Cerebellar nuclear complex (tissue), 1 donor: Measurements from ENCODE around the gene SH3BP5L.

Experiments used
- DNase-seq, 2 experiments: peaks; one replicate each; lab custom pipeline; 2025; lab: John Stamatoyannopoulos, UW

SH3BP5L gene

GRCh38 chr1:248828845-248829244, 3.1 kb upstream of the SH3BP5L start:
- no peak for DNase-seq

GRCh38 chr1:248825573-248825908, 174 bp downstream of the SH3BP5L start:
- DNase-seq, result no peak

DNA sequence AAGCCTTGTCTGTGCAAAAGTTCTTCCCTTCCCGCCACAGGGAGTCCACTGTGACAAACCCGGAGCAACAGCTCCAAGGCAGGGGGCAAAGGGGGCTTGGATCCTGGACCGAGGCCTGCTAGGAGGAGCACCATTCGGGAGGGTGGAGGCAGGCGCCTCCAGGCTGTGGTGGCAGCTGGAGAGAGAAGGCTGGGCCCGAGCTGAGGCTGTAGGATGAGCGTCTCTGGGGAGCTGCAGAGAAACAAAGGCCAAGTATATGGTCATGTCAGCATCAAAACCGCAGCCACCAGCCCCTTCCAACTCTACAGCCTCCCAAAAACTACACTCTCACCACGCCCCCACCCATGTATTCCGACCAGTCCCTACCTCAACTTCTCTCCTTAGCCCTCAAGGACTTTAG, 579 bp downstream of the SH3BP5L start:
- no peak for DNase-seq

GRCh38 chr1:248824701-248825100, 1.0 kb downstream of the SH3BP5L start:
- DNase-seq, result no peak

DNA sequence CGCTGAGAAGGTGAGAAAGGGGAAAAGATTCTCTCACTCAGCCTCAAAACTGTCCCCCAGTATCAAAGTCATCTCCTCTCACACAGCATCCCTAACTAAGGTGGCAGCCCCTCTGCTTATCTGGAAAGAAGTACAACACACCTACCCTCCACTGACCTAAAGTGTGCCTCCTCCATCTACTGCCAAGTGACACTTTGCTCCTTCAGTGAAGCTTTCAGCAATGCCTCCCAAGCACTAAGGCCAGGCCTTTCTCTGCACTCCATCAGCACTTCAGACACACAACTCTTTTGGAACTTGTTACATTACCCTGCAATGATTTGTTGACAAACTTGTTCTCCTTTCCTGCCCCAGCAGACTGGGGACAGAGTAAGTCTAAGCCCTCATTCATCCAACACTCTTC, 1.4 kb downstream of the SH3BP5L start:
- no peak for DNase-seq

DNA sequence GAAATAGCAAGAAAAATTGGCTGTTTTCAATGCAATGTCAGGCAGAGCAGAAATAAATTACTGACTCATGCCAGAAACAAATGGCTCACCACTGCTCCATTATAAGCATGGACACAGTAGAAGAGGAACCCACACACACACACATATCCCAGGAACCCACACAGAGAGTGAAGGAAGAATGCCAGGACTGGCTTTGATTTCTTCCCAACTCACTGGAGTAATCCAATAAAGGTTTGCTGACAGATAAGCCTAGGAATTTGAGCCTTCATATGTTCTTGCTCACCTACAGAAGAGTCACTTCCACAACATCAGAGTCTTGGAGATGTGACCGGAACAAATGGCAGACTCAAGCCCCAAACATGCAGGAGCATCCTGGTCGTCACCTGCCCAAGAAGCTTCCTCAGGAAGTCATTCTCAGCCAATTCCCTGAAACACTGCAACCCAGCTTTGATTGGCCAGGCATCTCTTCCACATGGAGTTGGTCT, 2.2 kb downstream of the SH3BP5L start:
- no peak for DNase-seq

- no peak for DNase-seq
Measured at GRCh38 chr1:248822148-248823032, 3.3 kb downstream of the SH3BP5L start.

DNA sequence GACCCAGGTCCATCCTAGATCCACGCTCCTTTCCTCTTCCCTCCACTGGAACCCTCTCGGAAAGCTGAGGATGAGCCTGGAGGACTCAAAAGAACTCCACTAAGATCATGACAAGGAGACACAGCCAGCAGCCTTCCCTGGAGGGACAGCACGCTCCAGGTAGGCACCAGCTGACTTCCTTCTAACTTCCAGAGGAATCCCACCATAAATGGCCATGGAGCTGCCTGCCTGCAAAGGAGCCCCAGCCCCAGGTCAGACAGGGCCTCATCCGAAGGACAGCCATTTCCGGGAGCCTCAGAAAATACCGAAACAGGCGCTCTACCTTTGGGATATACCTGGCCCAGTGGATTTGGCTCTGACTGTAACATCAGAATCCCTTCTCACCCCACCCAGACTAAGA, 4.1 kb downstream of the SH3BP5L start:
- DNase-seq, result no peak

DNA sequence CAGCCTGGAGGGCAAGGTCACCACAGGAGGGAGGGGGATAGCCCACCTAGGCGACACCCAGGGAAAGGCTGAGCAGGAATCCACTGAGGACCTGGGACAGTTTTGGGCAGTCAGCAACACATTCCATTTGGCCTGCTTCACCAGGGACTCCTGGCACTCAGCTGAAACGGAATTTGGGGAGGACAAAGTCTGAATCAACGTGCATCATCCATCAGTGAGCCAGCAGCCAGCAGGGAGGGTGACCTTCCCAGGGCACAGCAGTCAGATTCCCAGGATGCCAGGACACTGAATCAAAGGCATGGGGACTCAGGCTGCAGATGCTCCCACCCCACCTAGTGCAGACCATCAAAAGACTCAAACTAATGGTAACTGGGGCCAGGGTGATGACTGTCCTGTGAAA, 4.6 kb downstream of the SH3BP5L start:
- DNase-seq, result no peak

GRCh38 chr1:248820041-248820585, 5.6 kb downstream of the SH3BP5L start:
- DNase-seq, result no peak

DNA sequence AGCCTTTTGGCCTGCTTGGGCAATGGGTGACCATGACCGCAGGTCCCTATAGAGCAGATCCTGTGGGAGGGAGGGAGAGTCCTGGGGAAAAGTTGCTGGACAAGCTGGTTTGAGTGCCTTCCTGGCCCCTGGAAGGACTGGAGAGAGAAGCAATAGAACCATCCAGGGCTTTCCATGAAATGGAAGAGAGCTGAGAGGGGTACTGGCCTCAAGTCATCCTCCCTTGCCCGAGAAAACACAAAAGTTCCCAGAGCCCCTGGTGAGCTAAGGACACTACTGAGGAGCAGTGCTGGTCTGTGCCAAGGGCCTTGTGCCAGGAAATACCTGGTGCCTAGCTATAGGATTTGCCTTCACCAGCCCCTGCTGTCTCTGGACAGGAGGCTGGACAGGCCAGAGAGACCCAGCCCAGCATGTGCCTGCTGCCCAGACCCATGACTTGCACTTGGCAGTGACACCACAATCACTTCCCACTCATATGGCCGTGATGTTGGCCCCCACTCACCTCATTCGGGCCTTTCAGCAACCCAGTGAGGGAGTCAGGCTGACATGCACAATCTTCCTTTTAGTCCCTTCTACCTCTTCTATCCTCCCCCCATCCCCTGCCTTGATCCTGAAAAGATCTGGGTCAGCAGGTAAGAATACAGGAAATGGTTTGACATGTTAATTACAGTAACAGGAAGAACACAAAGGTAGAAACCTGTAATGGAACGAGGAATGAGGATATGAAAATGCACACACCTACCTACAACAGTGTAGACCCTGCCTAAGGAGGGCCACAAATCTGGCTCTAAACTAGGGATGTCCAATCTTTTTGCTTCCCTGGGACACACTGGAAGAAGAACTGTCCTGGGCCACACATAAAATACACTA, 7.0 kb downstream of the SH3BP5L start:
- DNase-seq, result no peak

DNA sequence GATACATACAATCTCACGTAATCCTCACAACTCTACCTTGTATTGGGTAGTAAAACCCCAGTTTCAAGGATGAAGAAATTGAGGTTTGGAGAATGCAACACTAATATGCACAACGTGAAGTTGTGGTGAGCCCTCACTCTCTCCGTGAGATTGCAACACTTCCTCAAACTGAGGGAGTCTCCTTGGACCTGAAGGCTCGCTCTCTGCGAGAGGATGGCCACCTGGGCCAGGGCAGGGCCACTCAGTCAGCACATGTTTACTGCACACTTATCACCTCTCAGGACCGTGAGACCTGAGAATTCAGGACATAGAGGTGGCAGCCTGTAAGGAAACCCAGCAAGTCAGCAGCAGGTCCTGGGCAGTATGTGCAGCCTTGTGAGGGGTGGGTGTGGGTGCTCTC, 8.7 kb downstream of the SH3BP5L start:
- no peak for DNase-seq

GRCh38 chr1:248816042-248816851, 9.5 kb downstream of the SH3BP5L start:
- DNase-seq, result no peak

GRCh38 chr1:248815407-248816034, 10.2 kb downstream of the SH3BP5L start:
- no peak for DNase-seq

DNA sequence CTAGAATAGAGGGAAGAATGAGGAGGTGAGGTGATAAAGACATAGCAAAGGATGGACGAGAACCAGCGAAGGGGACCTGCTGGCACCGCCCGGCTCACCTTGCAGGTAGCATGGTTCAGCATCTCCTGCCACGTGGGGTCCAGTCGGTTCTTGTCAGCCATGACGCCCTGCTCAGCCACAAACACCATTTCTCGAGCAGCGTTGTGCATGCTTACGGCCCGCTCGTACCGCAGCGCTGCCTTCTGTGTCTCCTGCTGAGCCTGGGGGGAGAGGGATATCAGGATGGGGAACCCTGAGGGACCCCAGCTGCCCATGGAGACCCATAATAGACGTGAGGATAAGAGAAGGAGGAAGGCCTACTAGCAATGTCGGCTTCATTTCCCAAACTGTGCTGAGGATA, 11.4 kb downstream of the SH3BP5L start:
- no peak for DNase-seq

DNA sequence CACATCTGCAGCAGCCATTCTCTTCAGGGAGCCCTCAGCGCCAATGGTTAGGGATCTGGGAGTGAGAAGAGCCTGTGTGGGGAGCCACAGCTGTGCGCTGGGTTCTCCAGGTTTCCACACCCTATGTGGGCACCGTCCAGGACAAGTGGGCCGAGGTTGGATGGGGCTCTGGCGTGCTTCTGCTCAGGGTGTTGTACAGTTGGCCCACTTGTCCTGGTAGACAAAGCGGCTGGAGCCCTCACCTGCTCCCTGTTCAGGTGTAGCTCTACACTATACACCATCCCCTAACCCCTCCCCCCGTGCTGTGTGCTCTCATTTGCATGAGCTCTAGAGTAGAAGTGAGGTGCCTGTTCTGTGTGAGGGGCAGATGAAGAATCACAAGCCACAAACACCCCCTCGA, 12.2 kb downstream of the SH3BP5L start:
- DNase-seq, result no peak

DNA sequence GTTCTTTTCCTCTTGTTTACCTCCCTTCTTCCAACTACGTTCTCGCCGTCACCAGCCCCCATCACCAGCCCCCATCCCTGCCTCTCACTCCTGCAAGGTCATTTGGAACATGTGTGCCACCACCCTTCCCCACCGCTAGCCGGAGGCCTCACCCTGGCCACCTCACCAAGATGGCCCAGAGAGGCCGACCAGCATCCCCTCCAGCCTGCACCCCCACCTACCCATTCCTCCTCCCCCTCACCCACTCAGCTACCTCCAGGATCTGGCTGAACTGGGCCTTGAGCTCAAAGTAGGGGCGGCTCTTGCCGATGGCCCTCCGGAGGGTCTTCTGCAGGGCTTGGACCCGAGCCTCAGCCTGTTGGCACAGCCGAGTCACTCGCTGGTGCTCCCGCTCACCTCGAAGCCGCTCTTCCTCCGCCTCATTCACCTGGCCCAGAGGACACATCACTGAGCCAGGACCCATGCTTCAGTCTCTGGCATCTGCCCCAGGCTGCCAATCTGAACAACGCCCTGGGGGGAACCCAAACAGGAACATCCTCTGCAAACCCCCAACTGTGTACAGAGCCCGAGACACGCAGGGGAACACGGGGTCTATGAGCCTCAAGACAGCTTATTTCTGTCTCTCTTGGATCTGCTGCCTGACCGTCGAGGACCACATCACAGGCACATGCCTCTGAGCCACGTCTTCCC, 12.8 kb downstream of the SH3BP5L start:
- DNase-seq, result no peak

GRCh38 chr1:248811514-248812490, 13.9 kb downstream of the SH3BP5L start:
- DNase-seq, result no peak

DNA sequence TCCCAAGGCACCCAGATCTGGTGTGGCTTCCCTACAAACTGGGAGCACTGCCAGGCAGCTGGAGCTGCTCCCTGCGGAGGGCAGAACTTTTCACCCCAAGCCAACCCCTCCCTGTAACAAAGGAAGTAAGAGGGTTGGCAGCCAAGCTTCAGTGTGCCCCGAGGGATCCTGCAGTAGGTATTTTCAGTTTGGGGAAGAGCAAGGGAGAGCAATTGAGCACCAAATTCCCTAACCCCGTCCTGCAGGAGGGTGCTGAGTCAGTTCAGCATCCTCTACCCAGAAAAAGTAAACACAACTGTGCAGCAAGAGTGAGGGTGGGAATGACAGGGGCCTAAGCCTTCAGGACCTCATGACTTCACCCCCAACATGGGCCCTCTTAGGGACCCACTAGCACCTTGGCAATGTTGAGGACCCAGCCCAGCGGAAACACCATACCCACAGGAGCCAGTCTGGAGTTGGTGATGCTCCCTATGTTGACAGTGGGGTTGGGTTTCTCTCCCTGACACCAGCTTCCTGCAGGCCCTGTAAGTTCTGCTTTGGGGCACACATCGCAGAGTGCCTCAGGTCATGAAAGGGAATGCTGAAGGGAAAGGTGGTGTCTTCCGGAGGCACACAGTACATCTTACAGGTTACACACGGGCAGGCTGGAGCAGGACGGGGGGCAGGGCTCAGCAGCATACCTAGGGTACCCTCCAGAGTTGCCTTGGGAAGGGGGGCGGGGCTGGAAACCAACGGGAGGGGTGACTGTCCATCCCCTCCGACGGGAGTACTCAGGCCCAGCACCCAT, 14.8 kb downstream of the SH3BP5L start:
- no peak for DNase-seq
